ENCODE data around the gene SCN4B. TPM values are rescaled to one million over a fixed set of nuclear protein-coding genes. Genes with fewer than 3 reads are reported as not detected.

SCN4B gene
- total and polyA plus RNA-seq, 2 donors (not counting 3 experiments of a cell fraction or from before 2014, with no cell fraction given): 0.06 to 0.13 TPM

DNA sequence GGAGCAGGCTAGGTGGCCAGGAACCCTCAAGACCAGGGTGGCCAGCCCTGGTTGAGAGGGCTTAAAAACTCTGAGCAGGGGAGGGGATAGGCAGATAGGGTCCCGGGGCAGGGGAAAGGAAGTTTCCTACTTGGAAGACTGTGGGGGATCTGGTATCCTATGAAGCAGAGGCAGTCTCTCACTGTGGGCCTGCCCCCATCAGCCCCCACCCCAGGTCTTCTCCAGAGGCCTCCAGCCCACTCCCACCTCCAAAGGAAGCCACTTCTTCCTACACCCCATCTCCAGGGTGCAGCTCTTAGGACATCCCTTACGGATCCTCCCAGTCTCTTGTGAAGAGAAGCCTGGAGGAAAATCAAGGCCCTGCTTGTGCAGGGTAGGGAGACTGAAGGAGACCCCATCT is 16.3 kb downstream of the SCN4B start:
- dilution Hi-C loops (cut with MboI; ENCODE audit: extremely low pct_ligation_motif_present, low sequenced_read_pairs): no loop called here
- TF ChIP-seq EZH2 (IDR thresholded peaks at IDR 0.05; ENCODE audit: borderline replicate concordance, low read depth, low read length, severe bottlenecking) (no peak), POLR2AphosphoS5 (IDR thresholded peaks at IDR 0.05; ENCODE audit: insufficient read depth, low read depth, low read length) (no peak), GATA2 (IDR thresholded peaks at IDR 0.05; ENCODE audit: insufficient read depth, insufficient read length, low read depth, low read length) (no peak), FOS (IDR thresholded peaks at IDR 0.05; ENCODE audit: borderline replicate concordance, insufficient read depth, low read length) (no peak), JUN (IDR thresholded peaks at IDR 0.05; ENCODE audit: borderline replicate concordance, insufficient read depth, insufficient read length, low read depth) (no peak), POLR2A (IDR thresholded peaks at IDR 0.05; ENCODE audit: low read depth, low read length) (no peak), MYC (IDR thresholded peaks at IDR 0.05; ENCODE audit: low read depth, low read length) (no peak)
- TF ChIP-seq, protein P1, sequence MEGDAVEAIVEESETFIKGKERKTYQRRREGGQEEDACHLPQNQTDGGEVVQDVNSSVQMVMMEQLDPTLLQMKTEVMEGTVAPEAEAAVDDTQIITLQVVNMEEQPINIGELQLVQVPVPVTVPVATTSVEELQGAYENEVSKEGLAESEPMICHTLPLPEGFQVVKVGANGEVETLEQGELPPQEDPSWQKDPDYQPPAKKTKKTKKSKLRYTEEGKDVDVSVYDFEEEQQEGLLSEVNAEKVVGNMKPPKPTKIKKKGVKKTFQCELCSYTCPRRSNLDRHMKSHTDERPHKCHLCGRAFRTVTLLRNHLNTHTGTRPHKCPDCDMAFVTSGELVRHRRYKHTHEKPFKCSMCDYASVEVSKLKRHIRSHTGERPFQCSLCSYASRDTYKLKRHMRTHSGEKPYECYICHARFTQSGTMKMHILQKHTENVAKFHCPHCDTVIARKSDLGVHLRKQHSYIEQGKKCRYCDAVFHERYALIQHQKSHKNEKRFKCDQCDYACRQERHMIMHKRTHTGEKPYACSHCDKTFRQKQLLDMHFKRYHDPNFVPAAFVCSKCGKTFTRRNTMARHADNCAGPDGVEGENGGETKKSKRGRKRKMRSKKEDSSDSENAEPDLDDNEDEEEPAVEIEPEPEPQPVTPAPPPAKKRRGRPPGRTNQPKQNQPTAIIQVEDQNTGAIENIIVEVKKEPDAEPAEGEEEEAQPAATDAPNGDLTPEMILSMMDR (IDR thresholded peaks at IDR 0.05; ENCODE audit: extremely low read depth in 1 of 2, insufficient read depth in 1 of 2, low read depth in 1 of 2, low read length in 2 of 2): no peak
- TF ChIP-seq, protein P2, sequence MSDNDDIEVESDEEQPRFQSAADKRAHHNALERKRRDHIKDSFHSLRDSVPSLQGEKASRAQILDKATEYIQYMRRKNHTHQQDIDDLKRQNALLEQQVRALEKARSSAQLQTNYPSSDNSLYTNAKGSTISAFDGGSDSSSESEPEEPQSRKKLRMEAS (IDR thresholded peaks at IDR 0.05; ENCODE audit: insufficient read depth, insufficient read length): no peak
- Histone ChIP-seq H4K20me1 (replicated peaks; ENCODE audit: control insufficient read depth, extremely low read depth, insufficient read depth, low read length) (no peaks in the 10 kb centered on the region), H3K9me3 (replicated peaks; ENCODE audit: control insufficient read depth, insufficient read depth, low read length) (no peaks in the 10 kb centered on the region), H3K4me3 (replicated peaks in 1 of 3; ENCODE audit: insufficient read depth in 1 of 3, low read depth in 1 of 3, low read length in 3 of 3) (no peak overlapping the region), H3K9ac (replicated peaks; ENCODE audit: extremely low read depth, insufficient read depth, low read length) (no peak overlapping the region), H3K27ac (ENCODE audit: insufficient read depth, low read depth, low read length) (no peak overlapping the region), H3K4me1 (ENCODE audit: control insufficient read depth, extremely low read depth, insufficient read depth, low read length) (no peaks in the 10 kb centered on the region), H3K36me3 (ENCODE audit: control insufficient read depth in 2 of 2, extremely low read depth in 1 of 2, insufficient read depth in 2 of 2, low read length in 2 of 2) (no peaks in the 10 kb centered on the region), H3K9me1 (replicated peaks; ENCODE audit: control insufficient read depth, extremely low read depth, insufficient read depth, low read length) (no peaks in the 10 kb centered on the region), H3K79me2 (ENCODE audit: control insufficient read depth, insufficient read depth, low read length) (no peaks in the 10 kb centered on the region), H3K27me3 (ENCODE audit: control insufficient read depth in 2 of 2, insufficient read depth in 2 of 2, low read length in 2 of 2) (peaks cover 6 to 9% of the 10 kb centered on the region in 2 experiments), H3K4me2 (ENCODE audit: insufficient read depth, low read length) (no peak overlapping the region), H2AFZ (ENCODE audit: low read depth, low read length) (no peak overlapping the region)
- ChIA-PET CTCF (interaction anchor here (1.3 kb wide), 1 partner anchor 36 kb away, joined by 3 read pairs; no protein-coding TSS in a partner anchor), POLR2A (no interaction called here)
- intact Hi-C loops (cut with micrococcal nuclease): no loop called here
- BruUV-seq (replicated peaks): no TSS peak
- DNase-seq (ENCODE audit: low read depth, low spot score) (no peak), FAIRE-seq (no peak)
